GM21390 (cell line): ENCODE data around the gene PTPRE.
"Not testable (repeated sequence)": the region's sequence is repeated elsewhere in the genome, so short reads cannot be mapped to it uniquely, and the experiment has no call there.

Source experiments
- ATAC-seq: cut with Tn5 transposase; IDR thresholded peaks from one replicate; pipeline ENCODE4 v1.9.1; 2021; ENCODE audit not compliant: unreplicated experiment

PTPRE gene

DNA sequence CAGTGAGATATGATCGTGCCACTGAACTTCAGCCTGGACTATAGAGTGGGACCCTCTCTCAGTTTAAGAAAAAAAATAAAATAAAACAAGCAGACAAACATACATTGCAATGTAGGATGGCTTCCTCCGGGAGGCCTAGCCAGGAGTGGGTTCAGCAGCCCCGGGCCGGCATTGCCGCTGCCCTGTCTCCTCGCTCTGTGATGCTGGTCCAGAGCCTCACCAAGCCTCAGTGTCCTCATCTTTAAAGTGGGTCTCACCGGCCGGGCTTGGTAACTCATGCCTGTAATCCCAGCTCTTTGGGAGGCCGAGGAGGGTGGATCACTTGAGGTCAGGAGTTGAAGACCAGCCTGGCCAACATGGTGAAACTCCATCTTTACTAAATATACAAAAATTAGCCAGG, 71.6 kb downstream of the PTPRE start:
- ATAC-seq = no peak

DNA sequence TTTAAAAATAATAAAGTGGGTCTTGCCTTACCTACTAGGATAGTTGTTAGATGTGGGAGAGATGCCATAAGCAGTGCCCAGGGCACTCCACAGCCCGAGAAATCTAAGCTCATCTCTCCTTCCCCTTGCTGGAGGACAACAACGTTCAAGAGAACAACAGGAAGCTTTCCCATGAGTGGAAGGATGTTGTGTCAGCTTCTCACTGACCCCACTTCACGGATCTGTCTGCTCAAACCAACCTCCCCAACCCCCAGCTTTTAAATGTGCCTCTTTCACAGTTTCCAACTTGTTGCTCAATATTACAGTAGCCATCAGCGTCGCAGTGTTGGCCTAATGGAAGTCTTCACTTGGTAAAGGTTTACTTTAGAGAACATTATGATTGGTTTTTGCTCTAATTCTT, 72.1 kb downstream of the PTPRE start:
- no peak for ATAC-seq

DNA sequence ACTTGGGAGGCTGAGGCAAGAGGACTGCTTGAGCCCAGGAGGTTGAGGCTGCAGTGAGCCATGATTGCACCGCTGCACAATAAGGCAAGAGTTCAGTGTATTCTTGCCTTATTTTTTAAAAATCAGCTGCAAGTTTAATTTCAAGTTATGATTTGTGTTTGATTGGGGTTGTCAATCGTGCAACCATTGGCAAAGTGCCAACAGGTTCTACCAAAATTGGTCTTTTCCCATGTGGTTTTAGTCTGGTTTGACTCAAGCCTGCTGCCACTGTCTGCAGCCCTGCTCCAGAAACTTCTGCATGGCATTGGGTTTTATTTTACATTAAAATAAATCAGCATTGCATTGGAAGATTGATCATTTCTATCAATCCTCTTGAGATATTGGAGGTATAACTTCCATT, 72.7 kb downstream of the PTPRE start:
- ATAC-seq = no peak

DNA sequence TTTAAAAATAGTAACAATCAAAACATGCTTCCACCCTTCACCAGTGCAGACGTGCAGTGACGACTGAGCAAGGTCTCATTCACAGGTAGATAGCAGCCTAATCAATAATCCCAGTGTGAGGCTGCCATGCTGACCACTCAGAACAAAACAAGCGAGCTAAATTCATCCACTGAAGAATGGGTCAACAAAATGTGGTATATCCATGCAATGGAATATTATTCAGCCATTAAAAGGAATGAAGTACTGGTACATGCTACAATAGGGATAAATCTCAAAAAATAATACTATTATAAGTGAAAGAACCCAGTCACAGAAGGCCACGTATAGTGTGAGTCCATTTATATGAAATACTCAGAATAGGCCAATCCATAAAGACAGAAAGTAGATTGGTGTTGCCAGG, 74.0 kb downstream of the PTPRE start:
- no peak for ATAC-seq

DNA sequence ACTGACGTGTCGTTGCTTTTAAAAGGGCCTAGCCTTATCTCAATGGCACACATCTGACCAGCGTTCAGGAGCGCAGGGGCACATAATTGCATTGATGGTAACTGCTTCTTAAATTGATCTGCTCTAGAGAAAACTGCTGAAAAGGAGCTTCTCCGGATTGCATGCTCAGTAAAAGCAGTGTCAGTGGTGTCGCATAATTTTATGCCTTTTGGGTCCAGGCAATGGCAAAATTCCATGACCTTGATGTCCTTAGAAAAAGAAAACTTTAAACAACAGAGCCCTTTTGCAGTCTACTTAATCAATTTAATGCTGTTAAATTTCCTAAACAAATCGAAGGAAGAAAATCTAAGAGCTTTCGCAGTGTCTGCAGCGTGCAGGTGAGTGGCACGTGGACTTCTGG, 75.7 kb downstream of the PTPRE start:
- no peak for ATAC-seq

DNA sequence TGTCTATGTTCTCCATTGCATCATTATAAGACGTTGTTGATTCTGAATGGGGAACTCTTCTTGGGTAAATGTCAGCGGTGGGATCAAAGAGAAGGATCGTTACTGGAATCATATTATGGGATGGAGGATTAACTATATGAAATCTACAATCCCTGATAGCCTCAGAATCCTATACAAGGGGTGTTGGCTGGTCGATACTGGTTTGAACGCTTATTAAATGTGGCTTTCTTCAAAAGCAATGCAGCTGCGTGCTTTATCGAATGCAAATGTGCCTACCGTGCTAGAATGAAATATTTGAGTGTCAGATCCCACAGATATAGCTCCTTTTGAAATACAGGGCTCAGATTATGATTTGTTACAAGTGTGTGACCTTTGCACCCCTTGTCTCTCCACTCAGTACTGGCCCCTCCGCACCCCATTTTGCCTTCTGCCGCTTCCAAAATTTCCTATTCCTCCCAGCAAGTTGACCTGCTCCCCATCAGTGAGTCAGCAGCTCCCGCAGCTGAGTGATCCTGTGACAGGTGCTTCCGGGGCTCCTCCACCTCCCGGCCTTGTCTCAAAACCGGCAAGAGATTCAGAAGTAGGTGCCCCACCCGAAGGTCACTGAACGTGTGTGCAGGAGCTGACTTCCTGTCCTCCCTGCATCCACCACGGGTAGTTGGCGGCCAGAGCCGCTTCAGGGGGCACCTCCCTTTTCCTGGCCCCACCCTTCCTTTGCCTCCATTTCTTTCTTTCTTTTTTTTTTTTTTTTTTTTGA, 76.6 kb downstream of the PTPRE start:
- ATAC-seq = no peak

DNA sequence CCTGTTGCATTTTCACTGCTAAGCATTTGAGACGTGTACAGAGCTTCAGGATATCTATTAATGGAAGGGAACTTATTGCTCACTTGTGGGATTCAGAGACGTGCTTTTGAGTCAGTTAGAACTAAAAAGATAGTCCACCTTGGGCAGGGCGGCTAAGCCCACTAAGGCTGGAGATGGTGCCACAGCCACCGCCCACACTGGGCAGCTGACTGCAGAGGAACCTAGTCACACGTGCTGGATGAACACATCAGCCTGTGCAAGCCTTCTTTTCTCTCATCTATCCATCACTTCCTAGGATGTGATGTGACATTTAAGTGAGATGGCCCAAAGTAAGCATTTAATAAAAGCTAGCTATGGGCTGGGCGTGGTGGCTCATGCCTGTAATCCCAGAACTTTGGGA, 78.0 kb downstream of the PTPRE start:
- ATAC-seq = no peak

DNA sequence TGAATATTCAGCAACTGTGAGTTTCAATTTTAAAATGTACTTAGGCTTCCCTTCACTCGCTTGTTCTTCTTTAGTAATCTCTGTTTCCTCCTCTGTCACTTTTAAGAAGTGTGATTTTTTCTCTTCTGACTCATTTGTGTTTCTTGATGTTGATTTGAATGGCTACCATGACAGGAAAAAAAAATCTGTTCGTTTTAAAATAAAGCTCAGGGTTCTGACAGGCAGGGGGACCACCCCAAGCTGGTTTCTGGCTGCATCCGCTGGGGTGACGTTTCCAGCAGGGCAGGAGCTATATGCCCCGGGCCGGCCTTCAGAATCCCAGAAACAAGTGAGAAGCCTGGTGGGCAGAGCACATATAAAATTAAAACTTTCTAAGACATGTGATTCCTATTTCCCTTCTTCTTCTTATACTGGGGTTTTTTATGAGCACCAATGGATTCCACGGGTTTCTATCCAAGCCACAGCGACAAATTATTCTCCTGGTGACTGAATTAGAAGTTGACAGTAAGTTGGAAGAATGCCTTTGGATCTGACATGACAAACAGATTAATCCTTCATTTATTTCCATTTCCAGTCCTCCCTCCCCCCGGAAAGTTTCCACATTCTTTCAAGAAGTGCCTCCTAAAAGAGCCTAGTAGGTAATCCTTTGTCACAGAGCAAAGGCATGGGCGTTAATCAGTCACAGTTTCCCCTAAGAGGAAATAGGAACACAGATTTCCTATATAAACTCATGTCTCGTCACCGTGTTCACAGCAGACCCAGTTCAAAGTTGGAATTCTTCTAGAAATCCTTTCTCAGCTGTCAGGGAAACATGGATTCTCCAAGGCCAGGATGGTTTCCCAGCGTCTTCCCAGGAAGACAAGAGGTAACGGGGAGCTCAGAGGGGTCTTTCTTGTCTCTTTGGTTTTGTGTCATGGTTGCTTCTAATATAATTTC, 79.9 kb downstream of the PTPRE start:
- ATAC-seq = no peak

DNA sequence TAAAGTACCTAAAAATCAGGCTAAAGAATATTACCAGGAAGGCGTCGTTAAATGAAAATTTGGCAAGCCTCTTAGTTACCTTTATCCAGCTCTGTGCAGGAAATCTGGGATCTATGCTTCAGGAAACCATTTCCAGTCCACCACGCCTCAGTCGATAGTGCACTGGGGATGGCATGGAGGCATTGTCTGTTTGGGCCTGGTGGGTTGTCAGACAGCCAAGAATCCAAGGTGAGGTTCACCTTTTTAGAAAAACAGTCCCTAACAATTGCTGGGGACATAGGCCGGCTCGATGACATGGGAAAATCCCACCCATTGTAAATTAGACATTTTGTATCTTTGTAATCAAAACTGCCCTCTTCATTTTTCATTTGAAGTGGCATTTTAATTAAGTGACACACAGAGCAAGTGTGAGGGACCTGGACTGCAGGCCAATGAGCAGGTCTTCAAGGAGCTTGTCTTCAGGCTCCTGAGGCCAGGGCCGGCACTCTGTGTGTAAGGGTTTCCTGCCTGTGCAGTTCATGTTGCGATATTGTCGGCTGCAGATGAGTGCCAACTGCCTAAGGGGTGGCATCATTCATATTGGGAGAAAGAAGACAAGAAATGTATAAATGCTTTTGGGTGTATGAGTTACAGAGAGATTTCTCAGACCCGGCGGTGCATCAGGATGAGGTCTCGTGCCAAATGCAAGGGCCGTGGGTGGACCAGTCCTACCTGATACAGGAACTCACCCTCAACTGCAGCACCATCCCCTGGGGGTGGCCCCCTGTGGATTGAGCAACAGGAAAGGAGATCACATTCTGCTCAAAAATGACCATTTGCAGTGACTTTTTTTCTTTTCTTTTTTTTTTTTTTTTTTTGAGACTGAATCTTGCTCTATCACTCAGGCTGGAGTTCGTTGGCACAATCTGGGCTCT, 80.8 kb downstream of the PTPRE start:
- ATAC-seq = no peak

DNA sequence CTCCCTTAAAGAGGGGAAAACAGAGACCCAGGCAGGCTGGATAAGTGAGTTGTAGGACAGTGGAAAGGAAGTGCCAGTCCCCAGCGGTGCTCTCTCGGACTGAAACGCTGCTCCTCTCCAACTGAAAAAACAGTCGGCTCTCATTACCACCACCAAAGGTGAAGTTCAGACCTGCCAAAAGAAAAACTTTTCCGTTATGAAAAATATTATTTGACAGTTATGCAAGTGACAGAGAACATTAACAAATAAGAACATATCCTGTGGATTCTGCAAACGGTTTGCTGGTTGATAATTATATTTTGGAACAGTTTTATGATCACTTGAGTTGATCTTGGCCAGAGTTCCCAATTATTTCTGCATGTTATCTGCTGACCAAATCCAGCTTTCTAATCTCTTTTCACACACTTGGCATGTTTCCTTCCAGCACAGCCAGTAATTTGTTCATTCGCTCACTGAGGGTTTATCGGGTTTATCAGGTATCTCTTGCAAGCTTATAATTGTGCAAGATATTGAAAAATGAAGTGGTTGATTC, 82.6 kb downstream of the PTPRE start:
- no peak for ATAC-seq

DNA sequence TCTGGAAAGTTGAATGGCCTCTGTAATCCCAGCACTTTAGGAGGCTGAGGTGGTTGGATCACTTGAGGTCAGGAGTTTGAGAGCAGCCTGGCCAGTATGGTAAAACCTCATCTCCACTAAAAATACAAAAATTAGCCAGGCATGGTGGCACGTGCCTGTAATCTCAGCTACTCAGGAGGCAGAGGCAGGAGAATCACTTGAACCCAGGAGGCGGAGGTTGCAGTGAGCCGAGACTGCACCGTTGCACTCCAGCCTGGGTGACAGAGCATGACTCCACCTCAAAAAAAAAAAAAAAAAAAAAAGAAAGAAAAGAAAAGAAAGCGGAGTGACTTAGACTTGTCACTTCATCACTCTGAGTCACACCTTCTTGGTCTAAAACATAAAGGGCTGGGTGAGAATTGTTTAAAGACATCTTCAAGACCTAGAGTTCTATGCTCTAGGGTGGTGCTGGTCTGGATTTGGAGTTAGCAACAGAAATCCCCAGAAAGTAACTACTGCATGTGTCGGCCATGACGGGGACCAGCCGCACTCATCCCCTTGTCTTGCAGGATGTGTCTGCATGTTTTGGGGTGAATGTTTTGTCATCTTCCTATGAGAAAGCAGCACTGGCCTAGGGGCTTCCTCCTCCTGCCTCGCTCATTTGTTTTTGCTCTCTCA, 83.4 kb downstream of the PTPRE start:
- ATAC-seq = not testable (repeated sequence)

DNA sequence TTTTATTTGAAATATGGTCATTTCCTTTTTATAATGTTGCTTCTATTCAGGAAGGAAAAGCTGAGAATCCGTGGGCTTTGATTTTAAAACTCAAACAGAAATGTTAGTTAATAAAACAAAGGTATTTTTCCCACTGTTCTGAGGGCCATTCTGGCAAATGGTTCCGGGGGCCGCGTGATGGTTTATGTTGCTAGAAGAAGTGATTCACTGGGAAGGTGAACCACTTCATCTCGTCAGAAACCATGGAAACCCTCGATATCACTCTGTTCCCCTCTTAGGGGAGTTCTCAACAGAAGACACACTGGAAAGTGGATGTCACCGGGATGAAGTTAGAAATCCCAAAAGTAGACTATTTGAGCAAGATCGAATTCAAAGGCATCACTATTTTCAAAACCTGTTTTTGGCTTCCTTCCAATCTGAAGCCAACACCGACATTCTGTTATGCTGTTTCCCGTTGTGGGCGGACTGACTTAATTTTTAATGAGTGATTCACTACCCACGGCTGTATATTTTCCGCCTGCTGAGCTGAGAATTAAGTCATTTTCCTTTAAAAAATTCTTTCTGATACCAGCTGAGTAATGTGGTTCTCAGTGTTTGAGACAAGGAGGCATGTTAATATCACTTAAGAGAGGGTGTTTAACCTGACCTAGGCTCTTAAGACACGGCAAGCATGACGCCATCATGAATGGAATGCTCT, 84.1 kb downstream of the PTPRE start:
- ATAC-seq = no peak

DNA sequence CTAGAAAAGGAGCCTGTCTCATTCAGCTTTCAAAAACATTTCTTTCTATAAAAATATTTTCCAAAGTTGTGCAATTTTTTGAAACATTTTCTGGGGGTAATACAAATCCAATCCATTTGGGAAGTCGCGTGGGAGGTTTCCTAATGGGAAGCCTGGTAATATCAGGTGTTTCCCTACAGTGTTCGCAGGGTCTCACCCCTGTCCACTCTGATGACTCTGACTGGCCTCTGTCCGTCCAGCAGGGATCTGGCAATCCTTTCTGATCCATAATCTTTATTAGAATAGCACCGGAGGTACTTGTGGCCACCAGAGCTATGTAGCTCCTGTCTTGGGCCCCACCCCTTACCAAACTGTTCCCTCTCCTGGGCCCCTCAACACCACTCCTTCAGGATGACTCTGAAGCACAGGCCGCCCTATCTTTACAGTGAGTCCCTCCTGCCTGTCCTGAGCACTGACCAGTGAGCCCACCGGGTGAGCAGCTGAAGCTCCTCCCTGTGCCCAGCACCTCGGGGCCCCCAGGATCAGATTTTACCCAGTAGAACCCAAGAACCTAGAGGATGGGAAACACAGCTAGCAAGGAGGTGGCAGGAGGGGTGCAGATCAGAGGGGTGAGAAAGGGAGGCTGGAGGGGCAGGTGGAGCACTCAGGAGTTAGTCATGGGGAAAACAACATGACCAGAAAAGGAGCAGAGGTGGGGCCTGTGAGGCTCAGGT, 84.8 kb downstream of the PTPRE start:
- ATAC-seq = no peak

DNA sequence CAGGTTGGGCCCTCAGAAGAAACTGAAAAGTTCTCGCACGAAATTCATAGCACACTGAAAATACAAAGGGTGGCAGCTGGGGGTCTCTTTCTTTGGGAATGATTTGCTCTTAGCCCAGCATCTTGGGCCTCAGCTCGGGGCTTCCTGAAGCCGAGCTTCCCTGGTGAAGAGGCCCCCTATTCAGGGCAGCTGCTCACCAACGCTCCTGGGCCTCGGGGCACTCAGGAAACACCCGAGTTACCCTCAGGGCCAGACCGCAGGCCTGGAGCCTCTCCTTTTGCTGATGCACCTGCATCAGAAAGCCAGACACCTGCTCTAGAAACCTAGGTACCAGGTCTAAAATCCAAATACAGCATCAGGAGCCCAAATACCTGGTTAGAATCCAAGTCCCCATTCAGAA, 85.5 kb downstream of the PTPRE start:
- no peak for ATAC-seq

DNA sequence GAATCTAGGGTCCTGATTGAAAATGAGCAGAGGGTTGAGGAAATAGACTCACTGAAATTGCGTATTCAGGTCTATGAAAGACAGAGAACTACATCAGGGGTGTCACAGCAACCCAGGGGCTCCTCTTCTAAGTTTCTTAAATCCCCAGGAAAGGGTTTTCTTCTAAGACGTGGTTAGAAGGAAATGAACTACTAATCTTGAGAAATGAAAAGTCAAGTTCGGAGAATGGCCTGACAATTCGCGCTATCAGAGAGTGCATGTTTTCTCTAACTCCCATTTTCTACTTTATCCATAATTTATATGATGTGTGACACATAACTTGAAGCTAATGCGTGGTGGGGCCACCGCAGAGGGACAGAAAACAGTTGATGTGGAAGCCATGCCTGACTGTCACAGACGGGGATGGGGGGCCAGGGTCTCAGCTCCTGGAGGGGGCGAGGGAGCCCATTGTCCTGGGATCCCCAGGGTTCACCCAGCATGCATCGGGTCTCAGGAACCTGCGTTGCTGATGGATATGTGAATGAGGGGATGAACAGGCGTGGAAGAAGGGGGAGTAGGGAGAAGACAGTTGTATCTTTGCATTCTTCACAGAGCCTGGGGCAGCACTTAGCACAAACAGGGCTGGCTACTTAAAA, 86.3 kb downstream of the PTPRE start:
- no peak for ATAC-seq

DNA sequence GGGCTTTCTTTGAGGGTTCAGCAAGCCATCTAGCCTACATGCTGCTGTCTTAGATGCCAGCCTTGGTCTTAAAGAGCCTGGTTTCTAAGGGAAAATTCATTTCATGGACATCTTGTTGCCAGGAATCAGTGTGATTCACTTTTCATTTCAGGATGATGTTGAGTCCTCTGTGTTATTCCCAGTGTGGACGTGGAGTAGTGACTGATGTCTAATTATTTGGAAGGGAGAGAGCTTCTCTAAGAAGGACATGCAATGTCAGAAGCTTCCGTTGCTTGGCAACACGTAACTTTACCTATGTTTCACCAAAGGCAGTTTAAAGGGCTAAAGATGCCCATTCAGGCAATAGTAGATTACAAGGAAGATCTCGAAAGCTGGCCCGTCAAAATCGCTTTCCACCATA, 89.0 kb downstream of the PTPRE start:
- no peak for ATAC-seq

DNA sequence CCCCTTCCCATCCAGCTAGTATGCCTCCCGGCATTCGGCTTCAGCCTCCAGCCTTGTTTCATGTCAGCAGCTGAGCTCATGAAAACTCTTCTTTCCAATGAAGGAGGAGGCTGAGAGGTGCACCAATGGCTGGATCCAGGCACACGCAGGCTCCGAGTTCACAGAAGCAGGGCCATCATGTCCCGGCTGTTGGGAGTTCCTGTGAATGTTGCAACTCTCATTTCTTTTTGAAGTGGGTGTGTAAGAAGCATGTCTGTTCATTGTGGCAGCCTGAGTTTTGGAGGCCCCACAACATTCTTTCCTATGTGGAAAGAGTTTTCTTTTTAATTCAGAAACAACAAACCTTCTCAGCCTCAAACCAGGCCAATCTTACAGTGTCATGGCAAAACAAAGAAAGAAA, 89.7 kb downstream of the PTPRE start:
- no peak for ATAC-seq

DNA sequence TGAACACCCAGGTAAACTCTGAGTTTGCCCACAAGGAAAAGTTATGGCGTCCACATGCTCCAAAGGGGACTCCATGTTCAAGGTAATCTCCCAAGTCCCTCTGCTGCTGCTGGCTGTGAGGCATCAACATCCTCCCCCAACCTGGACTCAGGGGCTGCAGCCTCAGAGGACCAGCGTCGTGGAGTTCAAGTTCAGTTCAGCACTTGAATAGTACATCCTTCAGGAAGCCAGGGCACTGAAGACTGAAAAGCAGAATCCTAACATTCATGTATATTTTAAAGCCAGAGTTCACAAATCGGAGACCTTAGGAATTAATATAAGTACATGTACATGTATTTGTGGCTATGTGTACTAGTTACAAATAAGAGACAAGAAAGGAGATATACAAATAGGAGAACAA, 90.4 kb downstream of the PTPRE start:
- ATAC-seq = no peak

DNA sequence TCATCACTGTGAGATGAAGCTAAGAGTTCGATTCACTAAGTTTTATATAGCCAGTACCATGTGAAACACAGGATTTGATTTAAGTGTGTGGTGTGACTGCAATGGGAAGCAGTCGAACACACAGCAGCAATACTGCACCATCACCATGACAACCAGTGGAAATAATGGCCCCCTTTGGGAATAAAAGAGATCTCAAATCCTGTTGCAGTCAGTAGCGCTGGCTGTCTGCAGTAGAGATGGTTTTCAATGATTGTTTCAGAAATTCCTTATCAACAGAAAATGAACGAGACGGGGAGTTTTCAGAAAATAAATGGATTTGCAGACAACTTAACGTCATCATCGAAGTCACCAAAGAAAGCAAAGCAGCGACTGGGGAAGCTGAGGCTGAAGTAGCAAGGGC, 91.0 kb downstream of the PTPRE start:
- ATAC-seq = no peak
